Stimulated activated CD8-positive, alpha-beta memory T cell treated with anti-CD3 and anti-CD28 coated beads, Interleukin-2, amount 100 ng/mL, for 48 hours (primary cell): ENCODE data around the gene STPG3.
"Not testable (repeated sequence)": the region's sequence is repeated elsewhere in the genome, so short reads cannot be mapped to it uniquely, and the experiment has no call there.

ENCODE experiments used
- DNase-seq, 2 donors: peaks; one replicate each; pipeline ENCODE4 v3.0.0-alpha.2; 2020; ENCODE audit warnings: low read depth in 2 of 2

Gene STPG3

GRCh38 chr9:137233143-137233980, 17.7 kb upstream of the STPG3 start:
- no peak for DNase-seq

GRCh38 chr9:137234055-137234697, 16.9 kb upstream of the STPG3 start:
- DNase-seq, result no peak

- DNase-seq, result no peak
These were observed 16.2 kb upstream of the STPG3 start for GRCh38 chr9:137234758-137235423.

GRCh38 chr9:137235424-137236237, 15.5 kb upstream of the STPG3 start:
- DNase-seq, result no peak

GRCh38 chr9:137236238-137236935, 14.7 kb upstream of the STPG3 start:
- peak; percentile 90 for DNase-seq

- DNase-seq, result no peak
These were observed 14.1 kb upstream of the STPG3 start for GRCh38 chr9:137236936-137237421.

- no peak for DNase-seq
These were observed 13.0 kb upstream of the STPG3 start for GRCh38 chr9:137237759-137238726.

GRCh38 chr9:137239541-137240200, 11.4 kb upstream of the STPG3 start:
- not testable (repeated sequence) for DNase-seq

- DNase-seq, result peak; percentile 55 to 60
These were observed 10.7 kb upstream of the STPG3 start for GRCh38 chr9:137240318-137240840.

GRCh38 chr9:137240841-137241489, 10.1 kb upstream of the STPG3 start, which contains the start of gene TUBB4B:
Gene TUBB4B, plus strand, starts transcription at chr9:137241287. Its CDS starts 74 bp downstream, at chr9:137241361.
- DNase-seq, result peak; percentile 92 to 95

- peak; percentile 51 to 68 for DNase-seq
These were observed 9.4 kb upstream of the STPG3 start for GRCh38 chr9:137241490-137242268.

GRCh38 chr9:137242269-137243203, 8.6 kb upstream of the STPG3 start:
- no peak for DNase-seq

GRCh38 chr9:137243266-137243625, 7.8 kb upstream of the STPG3 start:
- not testable (repeated sequence) for DNase-seq

GRCh38 chr9:137243626-137244485, 7.2 kb upstream of the STPG3 start:
- no peak for DNase-seq
